IPS-15b (cell line): Measurements from ENCODE around the gene GALNT5.

Experiments
- H3K27me3 ChIP-seq: one replicate; pipeline ENCODE4 v1.6.1; 2013; ENCODE audit warnings: low read length; ENCODE audit not compliant: control insufficient read depth, insufficient read depth
- H3K36me3 ChIP-seq: one replicate; pipeline ENCODE4 v1.6.1; 2013; ENCODE audit warnings: low read length; ENCODE audit not compliant: control insufficient read depth, insufficient read depth
- H3K4me1 ChIP-seq: one replicate; pipeline ENCODE4 v1.6.1; 2013; ENCODE audit warnings: mild to moderate bottlenecking, low read length; ENCODE audit not compliant: control insufficient read depth, insufficient read depth
- H3K4me3 ChIP-seq: one replicate; pipeline ENCODE4 v1.5.1; 2013; ENCODE audit warnings: low read depth, low read length
- H3K9ac ChIP-seq: one replicate; pipeline ENCODE4 v1.6.1; 2013; ENCODE audit warnings: low read depth, mild to moderate bottlenecking, low read length
- H3K9me3 ChIP-seq: one replicate; pipeline ENCODE4 v1.6.1; 2013; ENCODE audit warnings: mild to moderate bottlenecking, low read length; ENCODE audit not compliant: control insufficient read depth, insufficient read depth

The GALNT5 gene

DNA sequence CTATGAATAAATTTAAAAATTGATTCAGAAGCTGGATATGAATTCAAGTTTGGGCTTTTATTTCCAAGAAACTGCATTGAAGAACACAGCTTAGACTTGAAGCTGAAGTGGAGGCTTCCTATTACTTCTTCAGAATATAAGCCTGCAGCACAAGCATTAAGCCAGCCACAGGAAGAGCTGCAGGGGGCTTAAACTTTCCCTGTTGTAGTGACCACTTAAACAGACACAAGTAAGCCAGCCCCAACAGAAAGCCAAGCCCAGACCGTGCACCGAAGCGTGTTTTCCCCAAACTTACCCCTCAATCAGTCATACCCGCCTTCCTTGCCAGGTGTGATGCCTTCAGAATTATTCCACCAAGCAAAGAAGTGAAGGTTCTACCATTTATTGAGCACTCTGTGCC is 39.5 kb downstream of the GALNT5 start:
- H3K4me3 ChIP-seq: no peak overlapping the region
- no peaks in the 10 kb centered on the region for H3K36me3 ChIP-seq
- no peaks in the 10 kb centered on the region for H3K4me1 ChIP-seq
- H3K9me3 ChIP-seq: no peaks in the 10 kb centered on the region
- H3K9ac ChIP-seq: no peak overlapping the region
- no peaks in the 10 kb centered on the region for H3K27me3 ChIP-seq

DNA sequence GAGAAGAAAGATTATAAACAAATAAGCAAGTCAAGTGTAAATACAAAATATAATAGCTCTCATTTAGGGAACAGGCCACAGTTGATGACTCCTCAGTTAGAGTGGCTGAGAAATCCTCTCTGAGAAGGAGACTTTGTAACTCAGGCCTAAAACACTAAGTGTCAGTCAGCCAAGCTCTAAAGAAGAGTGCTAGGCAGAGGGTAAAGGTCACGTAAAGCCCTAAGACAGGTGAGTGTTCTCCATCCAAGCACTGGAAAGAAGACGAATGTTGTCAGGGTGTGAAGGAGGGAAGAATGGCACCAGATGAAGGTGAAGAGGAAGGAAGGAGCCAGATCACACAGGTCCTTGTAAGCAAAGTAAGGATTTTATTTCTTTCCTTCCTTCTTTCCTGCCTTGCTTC is 43.8 kb downstream of the GALNT5 start:
- Histone ChIP-seq H3K4me1 (peaks cover 2% of the 10 kb centered on the region), H3K36me3 (no peaks in the 10 kb centered on the region), H3K27me3 (no peaks in the 10 kb centered on the region), H3K9me3 (no peaks in the 10 kb centered on the region), H3K9ac (no peak overlapping the region), H3K4me3 (no peak overlapping the region)

- H3K4me1 ChIP-seq: peaks cover 2% of the 10 kb centered on the region
- H3K27me3 ChIP-seq: no peaks in the 10 kb centered on the region
- no peak overlapping the region for H3K4me3 ChIP-seq
- no peak overlapping the region for H3K9ac ChIP-seq
- no peaks in the 10 kb centered on the region for H3K9me3 ChIP-seq
- H3K36me3 ChIP-seq: no peaks in the 10 kb centered on the region
These were observed 45.1 kb downstream of the GALNT5 start for GRCh38 chr2:157302492-157303099.

GRCh38 chr2:157303612-157304011 is 46.1 kb downstream of the GALNT5 start:
- Histone ChIP-seq H3K27me3 (no peaks in the 10 kb centered on the region), H3K36me3 (no peaks in the 10 kb centered on the region), H3K4me3 (no peak overlapping the region), H3K9me3 (no peaks in the 10 kb centered on the region), H3K9ac (no peak overlapping the region), H3K4me1 (peaks cover 2% of the 10 kb centered on the region)

DNA sequence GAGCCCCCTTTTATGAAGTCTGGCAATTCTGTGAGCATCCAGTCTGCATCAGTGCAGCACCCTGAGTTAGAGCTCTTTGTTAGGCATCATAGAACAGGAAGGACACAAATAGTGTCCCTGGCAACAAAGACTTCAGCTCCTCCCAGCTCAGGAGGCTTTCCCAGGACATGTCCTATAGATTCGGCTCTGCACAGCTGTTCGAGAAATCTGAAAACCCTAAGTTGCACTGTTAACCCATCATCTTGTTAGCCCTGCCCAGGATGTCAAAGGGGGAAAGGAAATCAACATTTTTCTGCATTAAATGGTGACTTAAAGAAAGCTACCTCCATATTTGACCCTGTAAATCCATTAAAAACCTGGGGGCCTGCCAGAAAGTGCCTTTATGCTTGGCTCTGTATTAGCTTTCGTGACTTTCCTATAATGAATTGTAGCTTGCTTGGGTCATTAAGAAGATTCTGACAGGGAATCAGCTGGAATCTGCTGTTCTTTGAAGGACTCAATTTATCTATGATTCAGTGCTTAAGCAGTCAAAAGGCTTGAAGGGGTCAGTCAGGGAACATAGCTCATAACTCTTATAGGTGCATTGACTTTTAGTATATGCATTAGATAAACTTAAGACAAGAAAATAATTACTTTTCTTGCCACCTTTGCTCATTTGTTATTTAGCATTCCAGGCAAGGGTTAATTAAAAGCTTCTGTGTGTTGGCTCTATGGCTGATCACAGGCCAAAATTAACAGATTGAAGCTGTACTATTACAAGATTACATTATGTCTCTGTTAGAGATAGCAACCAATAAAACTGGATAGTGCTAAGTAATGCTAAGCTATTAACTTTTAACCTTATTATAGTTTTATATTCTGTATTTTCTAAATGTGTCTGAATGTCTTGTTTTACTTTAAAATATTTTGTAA is 47.6 kb downstream of the GALNT5 start:
- Histone ChIP-seq H3K4me3 (no peak overlapping the region), H3K36me3 (no peaks in the 10 kb centered on the region), H3K27me3 (no peaks in the 10 kb centered on the region), H3K4me1 (peaks cover 6% of the 10 kb centered on the region), H3K9ac (no peak overlapping the region), H3K9me3 (no peaks in the 10 kb centered on the region)

DNA sequence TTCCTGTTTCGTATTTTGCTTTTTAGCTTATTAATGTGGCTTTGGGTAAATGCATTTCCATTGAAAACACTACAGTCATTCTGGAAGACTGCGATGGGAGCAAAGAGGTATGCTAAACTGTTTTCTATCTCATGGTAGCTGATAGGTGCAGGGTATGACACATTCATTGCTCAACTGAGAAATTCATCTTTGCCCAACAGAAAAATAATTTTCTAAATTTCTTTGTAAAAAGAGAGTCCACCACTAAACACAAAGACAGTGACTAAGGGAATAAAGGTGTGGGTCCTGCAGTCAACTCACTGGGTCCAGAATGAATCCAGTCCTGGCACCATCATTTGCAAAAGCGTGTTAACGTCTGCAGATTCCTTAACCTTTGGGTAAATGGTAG is 48.2 kb downstream of the GALNT5 start:
- Histone ChIP-seq H3K4me1 (peaks cover 6% of the 10 kb centered on the region), H3K27me3 (no peaks in the 10 kb centered on the region), H3K9me3 (no peaks in the 10 kb centered on the region), H3K9ac (no peak overlapping the region), H3K36me3 (no peaks in the 10 kb centered on the region), H3K4me3 (no peak overlapping the region)

GRCh38 chr2:157307021-157307420 is 49.5 kb downstream of the GALNT5 start:
- H3K9me3 ChIP-seq: no peaks in the 10 kb centered on the region
- H3K36me3 ChIP-seq: no peaks in the 10 kb centered on the region
- no peak overlapping the region for H3K9ac ChIP-seq
- no peaks in the 10 kb centered on the region for H3K27me3 ChIP-seq
- H3K4me1 ChIP-seq: peaks cover 6% of the 10 kb centered on the region
- no peak overlapping the region for H3K4me3 ChIP-seq

- Histone ChIP-seq H3K9ac (no peak overlapping the region), H3K4me1 (peaks cover 4% of the 10 kb centered on the region), H3K9me3 (no peaks in the 10 kb centered on the region), H3K36me3 (no peaks in the 10 kb centered on the region), H3K4me3 (no peak overlapping the region), H3K27me3 (no peaks in the 10 kb centered on the region)
These were observed 52.4 kb downstream of the GALNT5 start for GRCh38 chr2:157309878-157310277.

DNA sequence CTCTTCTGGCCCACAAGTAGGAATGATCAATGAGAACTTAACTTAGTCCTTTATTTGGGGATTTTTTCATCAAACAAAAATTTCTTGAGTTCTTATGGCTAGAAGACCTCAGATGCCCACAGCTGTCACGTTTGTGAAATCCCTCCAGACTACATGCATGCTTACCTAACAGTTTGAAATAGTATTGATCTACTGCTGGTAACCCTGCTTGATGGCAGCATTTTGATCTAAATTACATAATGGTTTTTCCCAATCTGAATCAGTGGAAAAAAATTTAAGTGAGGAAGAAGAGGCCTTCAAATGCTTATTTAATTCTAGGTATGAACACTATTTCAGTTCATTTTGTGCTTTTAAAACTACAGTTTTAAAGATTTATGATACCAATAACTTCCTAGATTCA is 54.2 kb downstream of the GALNT5 start:
- Histone ChIP-seq H3K4me1 (peaks cover 14% of the 10 kb centered on the region), H3K36me3 (no peaks in the 10 kb centered on the region), H3K27me3 (no peaks in the 10 kb centered on the region), H3K9me3 (no peaks in the 10 kb centered on the region), H3K4me3 (no peak overlapping the region), H3K9ac (no peak overlapping the region)

- H3K9ac ChIP-seq: no peak overlapping the region
- no peaks in the 10 kb centered on the region for H3K9me3 ChIP-seq
- peaks cover 15% of the 10 kb centered on the region for H3K4me1 ChIP-seq
- no peak overlapping the region for H3K4me3 ChIP-seq
- no peaks in the 10 kb centered on the region for H3K27me3 ChIP-seq
- H3K36me3 ChIP-seq: no peaks in the 10 kb centered on the region
These were observed 55.5 kb downstream of the GALNT5 start for GRCh38 chr2:157312866-157313486.

DNA sequence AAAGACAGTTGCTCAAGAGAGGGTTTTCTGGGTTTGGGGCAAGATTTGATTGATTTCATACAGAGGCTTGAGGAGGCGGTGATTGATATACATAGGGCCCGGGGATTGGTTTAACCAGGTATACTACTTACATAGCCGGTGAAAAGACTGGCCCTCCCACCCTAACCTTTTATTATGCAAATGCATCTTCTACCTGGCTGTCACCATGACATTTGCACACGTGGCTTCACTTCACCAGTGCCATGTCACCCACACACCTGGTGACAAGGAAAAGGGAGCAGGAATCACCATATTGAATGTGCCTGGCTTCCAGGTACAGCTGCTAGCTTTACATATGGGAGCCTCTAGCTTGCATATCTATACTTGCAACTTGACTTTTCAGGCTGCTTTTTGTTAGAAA is 58.4 kb downstream of the GALNT5 start:
- Histone ChIP-seq H3K27me3 (no peaks in the 10 kb centered on the region), H3K9ac (no peak overlapping the region), H3K4me3 (no peak overlapping the region), H3K36me3 (no peaks in the 10 kb centered on the region), H3K9me3 (no peaks in the 10 kb centered on the region), H3K4me1 (peaks cover 12% of the 10 kb centered on the region)

- H3K4me1 ChIP-seq: peaks cover 14% of the 10 kb centered on the region
- H3K36me3 ChIP-seq: no peaks in the 10 kb centered on the region
- H3K9ac ChIP-seq: no peak overlapping the region
- H3K4me3 ChIP-seq: no peak overlapping the region
- no peaks in the 10 kb centered on the region for H3K9me3 ChIP-seq
- H3K27me3 ChIP-seq: no peaks in the 10 kb centered on the region
These were observed 61.4 kb downstream of the GALNT5 start for GRCh38 chr2:157318884-157319283.
